ENCODE measurements around the gene DCDC1.

The DCDC1 gene

DNA sequence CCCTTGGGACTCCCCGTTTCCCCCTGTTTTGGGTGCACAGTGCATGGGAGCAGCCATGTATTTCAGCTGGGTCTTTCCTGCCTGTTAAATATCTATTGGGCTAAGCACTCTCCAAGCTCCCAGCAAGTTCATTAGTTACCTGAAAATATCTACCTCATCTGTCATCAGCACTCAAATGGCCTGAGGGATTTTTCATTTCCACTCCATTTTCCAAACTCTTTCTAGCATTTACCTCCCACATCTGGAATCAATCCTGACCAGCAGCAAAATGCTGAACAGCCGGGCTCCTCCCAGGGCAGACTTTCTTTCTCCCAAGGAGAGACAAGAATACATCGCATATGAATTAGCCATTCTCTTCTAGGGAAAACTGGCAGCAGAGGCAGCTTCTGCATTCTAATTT, 509.9 kb downstream of the DCDC1 start:
- no peak for DNase-seq (ENCODE audit: low read depth)
- no peak overlapping the region for H3K4me3 ChIP-seq (ENCODE audit: low read length)
- no peak for TF ChIP-seq CTCF (IDR thresholded peaks at IDR 0.05; ENCODE audit: insufficient read depth, low read depth, low read length, missing control alignments)

GRCh38 chr11:30855383-30856006, 514.0 kb downstream of the DCDC1 start:
- no peak overlapping the region for H3K4me3 ChIP-seq (ENCODE audit: low read length)
- peak; percentile 29 for TF ChIP-seq CTCF (IDR thresholded peaks at IDR 0.05; ENCODE audit: insufficient read depth, low read depth, low read length, missing control alignments)
- DNase-seq (ENCODE audit: low read depth), result peak; percentile 9

DNA sequence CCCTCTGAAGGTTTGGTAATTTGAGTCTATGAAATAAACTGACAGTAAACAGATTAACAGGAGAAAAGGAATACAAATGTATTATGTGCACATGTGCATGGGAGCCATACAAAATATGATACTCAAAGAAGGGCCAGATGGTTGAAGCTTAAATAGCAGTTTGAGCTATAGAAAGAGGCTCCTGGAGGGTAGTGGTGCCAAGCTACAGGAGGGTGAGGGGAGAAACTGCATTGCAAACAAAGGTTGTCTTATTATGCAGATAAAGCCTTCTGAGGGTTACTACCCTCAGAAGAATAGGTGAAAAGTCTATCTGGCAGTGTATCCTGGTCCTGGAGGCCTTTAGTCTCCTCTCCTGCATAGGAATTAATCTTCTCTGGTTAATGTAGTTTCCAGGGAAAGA, 516.1 kb downstream of the DCDC1 start:
- no peak for TF ChIP-seq CTCF (IDR thresholded peaks at IDR 0.05; ENCODE audit: insufficient read depth, low read depth, low read length, missing control alignments)
- no peak for DNase-seq (ENCODE audit: low read depth)
- no peak overlapping the region for H3K4me3 ChIP-seq (ENCODE audit: low read length)

DNA sequence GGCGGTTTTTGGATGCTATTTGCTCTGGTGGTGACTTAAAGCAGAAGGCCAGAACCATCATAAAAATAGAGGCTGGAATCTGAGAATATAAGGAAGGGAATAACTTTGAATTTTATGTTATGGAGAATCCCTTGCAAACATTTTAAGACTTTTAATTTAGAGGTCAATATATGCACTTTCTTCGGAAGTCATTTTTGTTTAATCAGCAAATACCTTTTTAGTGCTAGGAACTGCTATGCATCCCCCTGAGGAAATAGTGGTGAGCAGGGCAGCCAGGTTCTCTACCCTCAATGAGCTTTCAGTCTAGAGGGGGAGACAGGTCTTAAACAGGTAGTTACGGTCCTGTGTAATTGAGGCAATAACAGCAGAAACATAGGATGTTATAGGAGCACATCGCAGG, 516.9 kb downstream of the DCDC1 start:
- no peak for TF ChIP-seq CTCF (IDR thresholded peaks at IDR 0.05; ENCODE audit: insufficient read depth, low read depth, low read length, missing control alignments)

DNA sequence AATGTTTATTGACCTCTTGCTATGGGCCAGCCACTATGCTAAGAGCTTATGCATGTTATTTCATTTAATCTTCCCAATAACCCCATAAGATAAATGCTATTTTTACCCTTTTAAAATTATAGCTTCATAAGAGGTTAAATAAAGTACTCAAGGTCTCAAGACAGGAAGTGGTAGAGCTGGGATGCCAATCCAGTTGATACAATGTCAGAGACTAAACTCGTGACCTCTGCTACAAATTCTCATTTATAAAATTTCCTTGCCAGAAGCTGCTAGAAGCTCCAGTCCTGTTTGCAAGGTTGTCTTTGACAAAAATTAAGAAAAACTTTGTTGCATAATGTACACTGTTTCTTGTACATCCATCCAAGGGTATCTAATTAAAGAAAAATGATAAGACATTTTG, 517.4 kb downstream of the DCDC1 start:
- no peak for DNase-seq (ENCODE audit: low read depth)
- no peak overlapping the region for H3K4me3 ChIP-seq (ENCODE audit: low read length)
- TF ChIP-seq CTCF (IDR thresholded peaks at IDR 0.05; ENCODE audit: insufficient read depth, low read depth, low read length, missing control alignments), result no peak

More for the DNA sequence above, 516.9 kb downstream of the DCDC1 start:
- DNase-seq (ENCODE audit: low read depth), result no peak
- no peak overlapping the region for H3K4me3 ChIP-seq (ENCODE audit: low read length)

GRCh38 chr11:30837252-30837651, 532.3 kb downstream of the DCDC1 start:
- no peak for TF ChIP-seq CTCF (IDR thresholded peaks at IDR 0.05; ENCODE audit: insufficient read depth, low read depth, low read length, missing control alignments)
- no peak overlapping the region for H3K4me3 ChIP-seq (ENCODE audit: low read length)
- DNase-seq (ENCODE audit: low read depth), result no peak

- TF ChIP-seq CTCF (IDR thresholded peaks at IDR 0.05; ENCODE audit: insufficient read depth, low read depth, low read length, missing control alignments), result no peak
- H3K4me3 ChIP-seq (ENCODE audit: low read length), result no peak overlapping the region
- no peak for DNase-seq (ENCODE audit: low read depth)
Measured at GRCh38 chr11:30832831-30833230, 536.7 kb downstream of the DCDC1 start.
